Neural cell (in vitro differentiated cells): Measurements from ENCODE around the gene PCK1.

ENCODE experiments used
- EP300 ChIP-seq: fragments of 450-650 bp; conservative IDR thresholded peaks from 2 replicates; pipeline ENCODE4 v1.6.1; 2014; ENCODE audit warnings: antibody characterized with exemption, mild to moderate bottlenecking, moderate library complexity; ENCODE audit not compliant: poor library complexity, severe bottlenecking
- EZH2 ChIP-seq: fragments of 200-600, 300-800 bp; shearing (Covaris generic), sonication (generic); IDR thresholded peaks from 2 replicates; pipeline ENCODE4 v1.6.1; 2014; ENCODE audit warnings: antibody characterized with exemption, low read length, borderline replicate concordance, mild to moderate bottlenecking; ENCODE audit not compliant: insufficient read depth, poor library complexity, severe bottlenecking
- POLR2AphosphoS5 ChIP-seq: IDR thresholded peaks from 2 replicates; pipeline ENCODE4 v1.6.1; 2012
- SMC3 ChIP-seq: fragments of 450-650 bp; conservative IDR thresholded peaks from 2 replicates; pipeline ENCODE4 v1.6.1; 2014; ENCODE audit warnings: antibody characterized with exemption, mild to moderate bottlenecking, moderate library complexity; ENCODE audit not compliant: poor library complexity
- TAF1 ChIP-seq: IDR thresholded peaks from 2 replicates; pipeline ENCODE4 v1.6.1; 2012; ENCODE audit warnings: low read depth
- TF ChIP-seq, protein P1 (sequence below): fragments of 450-650 bp; IDR thresholded peaks from 2 replicates; pipeline ENCODE4 v1.5.1; 2014; ENCODE audit warnings: antibody characterized with exemption, mild to moderate bottlenecking, moderate library complexity; ENCODE audit not compliant: poor library complexity, severe bottlenecking
- TF ChIP-seq, protein P2 (sequence below): IDR thresholded peaks from 2 replicates; pipeline ENCODE4 v1.6.1; 2012; ENCODE audit warnings: borderline replicate concordance

DNA sequence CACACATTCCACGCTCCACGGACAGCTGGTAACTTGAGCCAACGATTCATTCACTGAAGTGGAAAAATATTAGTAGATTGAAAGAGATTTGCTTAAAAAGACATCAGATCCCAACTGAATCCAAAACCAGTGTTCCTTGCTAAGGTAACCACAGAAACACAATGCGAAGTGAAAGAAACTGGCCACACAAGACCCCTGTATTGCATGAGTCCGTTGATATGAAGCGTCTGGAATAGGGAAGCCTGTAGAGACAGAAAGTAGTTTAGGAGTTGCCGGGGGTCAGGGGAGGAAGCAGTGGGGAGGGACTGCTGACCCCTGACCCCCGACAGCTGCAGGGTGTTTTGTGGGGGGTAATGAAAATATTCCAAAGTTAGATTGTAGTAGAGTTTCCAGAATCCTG lies 10.0 kb downstream of the PCK1 start:
- TF ChIP-seq, protein P1, sequence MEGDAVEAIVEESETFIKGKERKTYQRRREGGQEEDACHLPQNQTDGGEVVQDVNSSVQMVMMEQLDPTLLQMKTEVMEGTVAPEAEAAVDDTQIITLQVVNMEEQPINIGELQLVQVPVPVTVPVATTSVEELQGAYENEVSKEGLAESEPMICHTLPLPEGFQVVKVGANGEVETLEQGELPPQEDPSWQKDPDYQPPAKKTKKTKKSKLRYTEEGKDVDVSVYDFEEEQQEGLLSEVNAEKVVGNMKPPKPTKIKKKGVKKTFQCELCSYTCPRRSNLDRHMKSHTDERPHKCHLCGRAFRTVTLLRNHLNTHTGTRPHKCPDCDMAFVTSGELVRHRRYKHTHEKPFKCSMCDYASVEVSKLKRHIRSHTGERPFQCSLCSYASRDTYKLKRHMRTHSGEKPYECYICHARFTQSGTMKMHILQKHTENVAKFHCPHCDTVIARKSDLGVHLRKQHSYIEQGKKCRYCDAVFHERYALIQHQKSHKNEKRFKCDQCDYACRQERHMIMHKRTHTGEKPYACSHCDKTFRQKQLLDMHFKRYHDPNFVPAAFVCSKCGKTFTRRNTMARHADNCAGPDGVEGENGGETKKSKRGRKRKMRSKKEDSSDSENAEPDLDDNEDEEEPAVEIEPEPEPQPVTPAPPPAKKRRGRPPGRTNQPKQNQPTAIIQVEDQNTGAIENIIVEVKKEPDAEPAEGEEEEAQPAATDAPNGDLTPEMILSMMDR, result no peak
- TF ChIP-seq EZH2, result no peak
- TF ChIP-seq TAF1, result no peak
- TF ChIP-seq POLR2AphosphoS5, result no peak
- TF ChIP-seq EP300, result no peak
- TF ChIP-seq SMC3, result no peak
- TF ChIP-seq, protein P2, sequence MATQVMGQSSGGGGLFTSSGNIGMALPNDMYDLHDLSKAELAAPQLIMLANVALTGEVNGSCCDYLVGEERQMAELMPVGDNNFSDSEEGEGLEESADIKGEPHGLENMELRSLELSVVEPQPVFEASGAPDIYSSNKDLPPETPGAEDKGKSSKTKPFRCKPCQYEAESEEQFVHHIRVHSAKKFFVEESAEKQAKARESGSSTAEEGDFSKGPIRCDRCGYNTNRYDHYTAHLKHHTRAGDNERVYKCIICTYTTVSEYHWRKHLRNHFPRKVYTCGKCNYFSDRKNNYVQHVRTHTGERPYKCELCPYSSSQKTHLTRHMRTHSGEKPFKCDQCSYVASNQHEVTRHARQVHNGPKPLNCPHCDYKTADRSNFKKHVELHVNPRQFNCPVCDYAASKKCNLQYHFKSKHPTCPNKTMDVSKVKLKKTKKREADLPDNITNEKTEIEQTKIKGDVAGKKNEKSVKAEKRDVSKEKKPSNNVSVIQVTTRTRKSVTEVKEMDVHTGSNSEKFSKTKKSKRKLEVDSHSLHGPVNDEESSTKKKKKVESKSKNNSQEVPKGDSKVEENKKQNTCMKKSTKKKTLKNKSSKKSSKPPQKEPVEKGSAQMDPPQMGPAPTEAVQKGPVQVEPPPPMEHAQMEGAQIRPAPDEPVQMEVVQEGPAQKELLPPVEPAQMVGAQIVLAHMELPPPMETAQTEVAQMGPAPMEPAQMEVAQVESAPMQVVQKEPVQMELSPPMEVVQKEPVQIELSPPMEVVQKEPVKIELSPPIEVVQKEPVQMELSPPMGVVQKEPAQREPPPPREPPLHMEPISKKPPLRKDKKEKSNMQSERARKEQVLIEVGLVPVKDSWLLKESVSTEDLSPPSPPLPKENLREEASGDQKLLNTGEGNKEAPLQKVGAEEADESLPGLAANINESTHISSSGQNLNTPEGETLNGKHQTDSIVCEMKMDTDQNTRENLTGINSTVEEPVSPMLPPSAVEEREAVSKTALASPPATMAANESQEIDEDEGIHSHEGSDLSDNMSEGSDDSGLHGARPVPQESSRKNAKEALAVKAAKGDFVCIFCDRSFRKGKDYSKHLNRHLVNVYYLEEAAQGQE, result no peak
